ENCODE results near the gene ACOT6.
"Not testable (repeated sequence)": the region's sequence is repeated elsewhere in the genome, so short reads cannot be mapped to it uniquely, and the experiment has no call there.

GRCh38 chr14:73582102-73582979 lies 30.0 kb upstream of the ACOT6 start:
- TF ChIP-seq CTCF, POLR2AphosphoS5, POLR2A (IDR thresholded peaks at IDR 0.05): not testable (repeated sequence)

Data from suprapubic skin (tissue), 4 donors.